ENCODE data around the gene DAB2IP. TPM values are rescaled to one million over a fixed set of nuclear protein-coding genes. Genes with fewer than 3 reads are reported as not detected.

The DAB2IP gene
- total and polyA plus RNA-seq, 2 experiments from 2014 or later = 8.9 to 42.8 TPM

- no peak overlapping the region for H3K27ac Mint-ChIP-seq
- no peak overlapping the region for H3K4me3 Mint-ChIP-seq
- no peaks in the 10 kb centered on the region for H3K9me2 ChIP-seq (ENCODE audit: insufficient read depth)
- no peak overlapping the region for H3K4me3 ChIP-seq
- H3K4me1 Mint-ChIP-seq = peaks cover 67% of the 10 kb centered on the region
- no peaks in the 10 kb centered on the region for H3K79me2 ChIP-seq (replicated peaks; ENCODE audit: insufficient read depth)
- no peak overlapping the region for H3K4me2 ChIP-seq
- H3K27me3 Mint-ChIP-seq (ENCODE audit: insufficient read depth, low read depth, poor library complexity) = peaks cover 34% of the 10 kb centered on the region
- no peaks in the 10 kb centered on the region for H3K36me3 Mint-ChIP-seq (ENCODE audit: low read depth)
- H3K27me3 ChIP-seq (ENCODE audit: insufficient read depth) = no peaks in the 10 kb centered on the region; the same call in 1 of the 2 replicates
- H3K36me3 ChIP-seq (ENCODE audit: insufficient read depth) = no peaks in the 10 kb centered on the region
- H4K20me1 ChIP-seq (replicated peaks; ENCODE audit: insufficient read depth) = no peaks in the 10 kb centered on the region
- H3K27ac ChIP-seq (ENCODE audit: low read depth) = no peak overlapping the region
- H3K9me3 Mint-ChIP-seq = no peaks in the 10 kb centered on the region
- no peak overlapping the region for H2AFZ ChIP-seq
- ATAC-seq (no peak), DNase-seq (ENCODE audit: low spot score) (no peak)
- no peak for TF ChIP-seq NANOG (IDR thresholded peaks at IDR 0.05; ENCODE audit: borderline replicate concordance)
- no peak for TF ChIP-seq STAT1 (IDR thresholded peaks at IDR 0.05; ENCODE audit: unreplicated experiment)
- no peak for TF ChIP-seq ZNF331 (CRISPR knock-in tag; IDR thresholded peaks at IDR 0.05; ENCODE audit: low read depth)
- TF ChIP-seq CREB1 (CRISPR knock-in tag; IDR thresholded peaks at IDR 0.05; ENCODE audit: low read depth) = no peak
- no peak for TF ChIP-seq EZH2phosphoT487 (IDR thresholded peaks at IDR 0.05; ENCODE audit: unreplicated experiment)
- TF ChIP-seq ZNF462 (CRISPR knock-in tag; IDR thresholded peaks at IDR 0.05) = no peak
- no peak for TF ChIP-seq REST (IDR thresholded peaks at IDR 0.05; ENCODE audit: unreplicated experiment)
- TF ChIP-seq JUNB (IDR thresholded peaks at IDR 0.05; ENCODE audit: unreplicated experiment) = no peak
- TF ChIP-seq POLR2AphosphoS5 (IDR thresholded peaks at IDR 0.05; ENCODE audit: low read depth) = no peak
- TF ChIP-seq EZH2 (IDR thresholded peaks at IDR 0.05; ENCODE audit: low read depth, unreplicated experiment) = no peak
- no peak for TF ChIP-seq ETS1 (IDR thresholded peaks at IDR 0.05)
- TF ChIP-seq CTCF (conservative IDR thresholded peaks at IDR 0.05; ENCODE audit: low read depth in 2 of 2) = no peak
- TF ChIP-seq ZNF114 (CRISPR knock-in tag; IDR thresholded peaks at IDR 0.05) = no peak
- H3F3A ChIP-seq (replicated peaks; ENCODE audit: low read depth) = 0 out of 2 replicates have a peak, but pooled peaks cover 13% of the 10 kb centered on the region
- H3K4me1 ChIP-seq (ENCODE audit: insufficient read depth) = peaks cover 24% of the 10 kb centered on the region
Observed at GRCh38 chr9:121815084-121815483, 163.7 kb downstream of the DAB2IP start.

All from GM23338 (cell line).